ENCODE data around the gene NUAK2.

Gene NUAK2

DNA sequence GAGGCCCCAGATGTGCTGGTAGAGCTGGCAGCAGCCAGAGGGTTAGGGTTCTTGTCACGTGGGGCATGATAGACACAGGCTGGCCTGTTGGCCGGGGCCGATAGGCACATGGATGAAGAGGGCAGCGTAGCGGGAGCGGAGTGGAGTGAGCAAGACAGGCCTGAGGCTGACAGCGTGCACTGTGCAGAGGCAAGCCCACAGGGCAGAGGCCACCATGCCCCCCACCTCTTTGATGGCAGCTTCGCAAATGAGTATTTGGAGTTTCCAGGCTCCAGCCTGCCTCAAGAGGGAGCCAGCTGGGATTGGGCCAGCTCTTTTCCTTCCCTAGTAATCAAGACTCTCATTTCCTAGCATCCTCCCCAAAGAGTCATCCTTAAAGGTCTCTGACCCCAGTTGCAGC is 50.3 kb downstream of the NUAK2 start:
- DNase-seq: peak in 2 of 3 donors; percentile 41 to 58

DNA sequence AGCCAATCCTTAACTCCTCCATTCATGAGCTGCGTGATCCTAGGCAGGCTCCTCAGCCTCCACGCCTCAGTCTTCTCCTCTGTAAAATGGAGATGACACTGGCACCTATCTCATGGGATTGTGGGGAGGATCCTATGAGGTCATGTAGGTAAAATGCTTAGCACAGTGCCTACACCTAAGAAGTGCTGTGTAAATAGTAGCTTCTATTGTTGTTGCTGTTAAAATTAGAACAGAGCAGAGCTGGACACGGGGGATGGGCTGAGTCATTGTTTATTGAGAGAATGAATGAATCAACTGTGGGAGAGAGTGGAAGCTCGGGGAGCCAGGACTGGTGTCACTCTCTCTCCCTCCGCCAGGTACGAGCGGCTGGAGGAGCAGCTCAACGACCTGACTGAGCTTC is 50.8 kb downstream of the NUAK2 start:
- DNase-seq: no peak

DNA sequence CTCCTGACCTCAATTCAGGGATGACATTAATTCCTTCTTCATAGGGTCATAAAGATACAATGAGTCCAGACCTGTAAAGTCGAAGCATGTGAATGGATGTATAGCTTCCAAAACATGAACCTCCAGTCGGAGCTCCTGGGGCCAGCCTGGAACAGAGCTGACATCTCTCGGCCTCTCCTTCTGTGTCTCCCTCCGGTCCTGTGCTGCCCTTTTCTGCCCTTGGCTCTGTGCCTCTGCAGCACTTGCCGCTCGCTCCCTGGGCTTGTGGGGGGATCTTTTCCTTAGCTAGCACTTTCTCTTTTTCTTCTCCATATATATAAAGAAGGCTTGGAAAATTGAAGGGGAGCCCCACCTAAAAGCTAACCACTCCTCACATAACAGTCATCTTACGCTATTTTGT is 51.3 kb downstream of the NUAK2 start:
- DNase-seq: no peak

DNA sequence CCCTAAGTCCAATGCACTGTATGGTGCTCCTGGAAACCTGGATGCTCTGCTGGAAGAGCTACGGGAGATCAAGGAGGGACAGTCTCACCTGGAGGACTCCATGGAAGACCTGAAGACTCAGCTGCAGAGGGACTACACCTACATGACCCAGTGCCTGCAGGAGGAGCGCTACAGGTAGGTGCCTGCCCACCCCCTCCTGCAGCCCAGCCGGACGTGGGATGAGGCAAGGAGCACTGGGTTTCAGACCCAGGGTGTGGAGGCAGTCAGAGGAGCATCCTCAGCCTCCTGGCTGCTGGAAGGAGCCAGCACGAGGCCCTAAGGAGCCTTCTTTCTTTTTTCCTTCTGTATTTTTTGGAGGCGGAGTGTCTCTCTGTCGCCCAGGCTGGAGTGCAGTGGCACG is 51.8 kb downstream of the NUAK2 start:
- no peak for DNase-seq

DNA sequence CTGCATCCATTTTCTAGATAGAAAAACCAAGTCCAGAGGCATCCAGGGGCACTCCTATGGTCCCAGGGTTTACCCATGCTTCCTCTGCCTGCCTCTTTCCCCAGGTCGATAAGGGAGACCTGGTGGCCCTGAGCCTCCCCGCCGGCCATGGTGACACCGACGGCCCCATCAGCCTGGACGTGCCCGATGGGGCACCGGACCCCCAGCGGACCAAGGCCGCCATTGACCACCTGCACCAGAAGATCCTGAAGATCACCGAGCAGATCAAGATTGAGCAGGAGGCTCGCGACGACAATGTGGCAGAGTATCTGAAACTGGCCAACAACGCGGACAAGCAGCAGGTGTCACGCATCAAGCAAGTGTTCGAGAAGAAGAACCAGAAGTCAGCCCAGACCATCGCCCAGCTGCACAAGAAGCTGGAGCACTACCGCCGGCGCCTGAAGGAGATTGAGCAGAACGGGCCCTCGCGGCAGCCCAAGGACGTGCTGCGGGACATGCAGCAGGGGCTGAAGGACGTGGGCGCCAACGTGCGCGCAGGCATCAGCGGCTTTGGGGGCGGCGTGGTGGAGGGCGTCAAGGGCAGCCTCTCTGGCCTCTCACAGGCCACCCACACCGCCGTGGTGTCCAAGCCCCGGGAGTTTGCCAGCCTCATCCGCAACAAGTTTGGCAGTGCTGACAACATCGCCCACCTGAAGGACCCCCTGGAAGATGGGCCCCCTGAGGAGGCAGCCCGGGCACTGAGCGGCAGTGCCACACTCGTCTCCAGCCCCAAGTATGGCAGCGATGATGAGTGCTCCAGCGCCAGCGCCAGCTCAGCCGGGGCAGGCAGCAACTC is 52.5 kb downstream of the NUAK2 start:
- DNase-seq: no peak

DNA sequence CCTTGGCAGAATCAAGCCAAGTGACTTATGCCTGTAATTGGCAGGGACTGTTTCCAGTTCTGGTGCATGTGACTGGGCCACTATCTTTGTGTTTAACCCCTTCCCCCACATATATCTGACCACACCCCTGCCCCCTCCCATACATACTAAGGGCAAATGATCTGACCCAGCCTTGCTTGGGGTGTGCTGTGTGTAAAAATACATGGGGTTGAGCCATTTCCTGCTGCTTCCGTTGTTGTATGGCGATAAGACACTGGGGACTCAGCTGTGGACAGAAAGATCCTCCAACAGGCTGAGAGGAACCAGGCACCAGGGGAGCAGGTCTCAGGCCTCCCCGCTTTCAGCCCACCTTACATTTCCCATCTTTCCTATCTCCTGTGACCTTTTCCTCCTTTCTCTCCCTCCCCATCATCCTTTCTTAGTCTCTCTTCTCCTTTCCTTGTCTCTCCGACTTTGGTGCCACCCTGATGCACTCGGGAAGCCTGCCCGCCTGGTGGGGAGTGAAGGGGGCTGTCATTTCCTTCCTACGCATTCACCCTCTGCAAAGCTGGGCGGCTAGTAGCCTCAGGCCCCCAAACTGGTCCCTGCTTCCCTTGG is 54.1 kb downstream of the NUAK2 start:
- no peak for DNase-seq

DNA sequence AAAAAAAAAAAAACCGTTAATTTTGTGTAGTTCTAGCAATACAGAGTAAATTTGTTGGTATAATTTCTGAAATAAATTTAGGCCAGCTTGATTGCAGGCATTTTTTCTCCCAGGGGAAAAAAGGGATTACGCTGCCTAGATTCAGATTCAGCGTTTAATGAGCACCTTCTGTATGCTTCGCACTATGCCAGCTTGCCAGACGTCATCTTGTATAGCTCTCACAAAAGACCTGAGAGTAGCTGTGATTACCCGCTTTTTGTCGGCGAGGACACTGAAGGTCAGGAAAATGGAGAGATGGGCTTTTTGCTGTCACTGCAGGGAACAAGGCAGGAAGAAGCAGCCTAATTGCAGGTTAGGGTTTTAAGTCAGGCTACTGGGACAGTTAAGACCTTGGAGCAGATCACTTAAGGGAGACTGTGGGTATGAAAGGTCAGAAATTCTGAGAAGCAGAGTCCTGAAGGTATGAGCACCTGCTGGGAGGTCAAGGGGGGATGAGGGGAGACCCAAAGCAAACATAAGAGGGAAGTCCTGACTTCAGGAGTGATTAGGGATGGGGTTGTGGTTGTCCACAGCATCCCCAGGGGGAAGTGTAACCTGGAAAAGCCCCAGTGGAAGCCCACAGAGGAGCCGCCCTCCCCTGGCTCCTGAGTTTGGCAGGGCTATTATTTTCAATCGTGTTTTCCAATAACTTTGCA is 54.8 kb downstream of the NUAK2 start:
- DNase-seq: no peak

DNA sequence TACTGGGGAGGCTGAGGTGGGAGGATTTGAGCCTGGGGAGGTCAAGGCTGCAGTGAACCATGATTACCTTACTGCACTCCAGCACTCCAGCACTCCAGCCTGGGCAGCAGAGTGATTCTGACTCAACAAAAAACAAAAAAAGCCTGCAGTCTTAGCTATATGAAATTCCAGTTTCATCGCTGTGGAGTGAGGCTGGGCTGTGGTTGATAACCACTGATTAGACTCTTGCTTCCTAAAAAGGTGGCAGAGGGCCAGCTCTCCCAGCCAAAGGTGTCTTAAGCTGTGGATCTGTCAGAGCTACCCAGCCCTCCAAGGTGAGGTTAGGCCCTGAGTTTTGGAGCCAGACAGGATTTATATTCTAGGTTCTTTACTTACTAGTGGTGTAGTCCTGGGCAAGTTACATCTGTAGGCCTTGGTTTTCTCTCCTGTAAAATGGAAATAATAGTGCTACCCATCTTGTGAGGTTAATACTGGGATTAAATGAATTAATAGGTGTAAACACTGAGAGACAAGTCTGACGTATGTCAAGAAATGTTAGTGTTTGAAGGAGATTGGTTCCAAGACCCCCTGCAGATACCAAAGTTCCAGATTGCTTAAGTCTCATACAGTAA is 57.9 kb downstream of the NUAK2 start:
- no peak for DNase-seq

DNA sequence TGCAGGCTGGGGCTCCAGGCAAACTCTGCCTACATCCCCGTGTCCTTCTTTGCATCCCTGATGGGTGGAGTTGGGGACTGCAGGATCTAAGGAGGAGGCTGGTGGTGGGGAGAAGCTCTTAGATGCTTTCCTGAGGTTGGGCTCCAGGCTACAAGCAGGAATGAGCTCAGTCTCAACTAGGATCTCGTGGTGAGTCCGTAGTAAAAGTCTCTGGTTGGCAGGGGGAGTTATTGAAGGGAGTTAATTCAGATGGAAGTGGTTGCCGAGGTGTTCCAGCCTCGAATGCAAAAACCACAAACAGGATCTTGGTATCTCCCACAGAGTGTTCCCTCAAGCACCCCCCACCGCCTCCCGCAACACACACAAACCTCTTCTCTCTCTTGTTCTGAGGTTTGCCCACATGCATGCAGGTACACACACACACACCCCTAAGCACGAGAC is 58.8 kb downstream of the NUAK2 start:
- DNase-seq: no peak

DNA sequence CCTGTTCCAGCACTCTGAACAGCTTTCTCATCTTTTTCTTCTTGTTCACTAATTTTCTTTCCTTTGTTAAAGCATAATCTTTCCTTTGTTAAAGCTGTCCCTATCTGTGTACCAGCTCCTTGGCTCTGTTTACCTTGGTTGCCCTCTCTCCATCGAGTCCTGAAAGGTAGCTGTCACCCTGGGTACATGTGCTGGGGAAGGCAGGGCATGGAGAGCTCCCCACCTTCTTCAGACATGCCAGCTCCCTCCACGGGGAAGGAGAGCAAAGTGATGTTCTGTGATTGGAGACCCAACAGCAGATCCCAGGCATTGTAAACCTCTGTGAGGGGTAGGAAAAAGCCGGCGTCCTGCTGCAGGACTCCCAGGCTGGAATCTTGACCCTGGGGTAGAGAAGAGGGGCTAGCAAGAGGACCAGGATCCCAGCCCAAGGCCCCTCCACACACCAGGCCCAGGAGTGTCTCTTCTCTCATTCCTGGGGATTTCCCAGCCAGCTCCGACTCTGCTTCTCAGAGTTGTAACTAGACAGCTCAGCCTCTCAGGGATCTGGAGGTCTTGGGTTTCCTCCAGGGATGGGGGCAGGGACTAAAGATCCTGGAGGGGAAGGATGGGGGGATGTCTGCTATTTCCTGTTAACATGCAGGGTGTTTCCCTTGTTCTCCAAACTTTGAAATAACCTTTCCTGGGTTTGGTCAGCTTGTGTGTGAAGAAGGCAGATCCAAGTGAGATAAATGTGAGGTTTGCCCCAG is 59.4 kb downstream of the NUAK2 start:
- DNase-seq: peak; percentile 42 to 66 (median 47)

DNA sequence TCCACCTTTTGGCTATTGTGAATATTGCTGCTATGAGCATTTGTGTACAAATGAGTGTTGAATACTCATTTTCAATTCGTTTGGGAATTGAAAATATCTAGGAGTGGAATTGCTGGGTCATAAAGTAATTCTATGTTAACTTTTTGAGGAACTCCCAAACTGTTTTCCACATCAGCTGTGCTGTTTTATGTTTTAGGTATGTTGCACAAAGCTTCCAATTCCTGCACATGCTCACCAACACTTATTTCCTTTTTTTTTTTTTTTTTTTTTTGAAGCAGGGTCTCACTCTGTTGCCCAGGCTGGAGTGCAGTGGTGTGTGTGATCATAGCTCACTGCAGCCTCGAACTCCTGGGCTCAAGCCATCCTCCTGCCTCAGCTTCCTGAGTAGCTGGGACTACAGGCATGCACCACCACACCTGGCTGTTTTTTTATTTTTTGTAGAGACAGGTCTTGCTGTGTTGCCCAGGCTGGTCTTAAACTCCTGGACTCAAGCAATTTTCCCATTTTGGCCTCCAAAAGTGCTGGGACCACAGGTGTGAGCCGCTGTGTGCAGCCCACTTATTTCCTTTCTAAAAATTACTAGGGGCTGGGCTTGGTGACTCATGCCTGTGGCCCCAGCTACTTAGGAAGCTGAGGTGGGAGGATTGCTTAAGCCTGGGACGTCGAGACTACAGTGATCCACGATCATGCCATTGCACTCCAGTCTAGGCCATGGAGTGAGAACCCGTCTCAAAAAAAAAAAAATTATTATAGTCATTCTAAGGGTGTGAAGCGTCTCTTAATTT is 60.4 kb downstream of the NUAK2 start:
- peak; percentile 83 to 84 (median 84) for DNase-seq

DNA sequence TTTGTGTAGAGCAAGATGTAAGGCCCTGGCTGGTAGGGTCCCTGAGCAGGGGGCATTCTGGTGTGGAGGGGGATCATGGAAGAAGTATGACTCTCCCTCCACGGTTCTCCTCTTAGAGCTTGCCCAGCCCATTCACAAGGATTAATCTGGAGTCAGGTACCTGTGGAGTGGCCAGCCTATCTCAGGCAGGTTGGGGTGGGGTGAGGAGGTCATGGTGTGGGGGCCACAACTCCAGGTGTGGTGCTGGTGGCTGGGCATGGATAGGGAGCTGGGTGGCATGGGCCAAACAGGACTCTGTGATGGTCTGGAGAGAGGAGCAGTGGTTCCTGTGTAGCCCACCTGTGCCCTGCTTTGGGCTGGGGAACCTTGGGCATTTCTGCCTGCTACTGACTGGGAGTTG is 61.5 kb downstream of the NUAK2 start:
- no peak for DNase-seq

DNA sequence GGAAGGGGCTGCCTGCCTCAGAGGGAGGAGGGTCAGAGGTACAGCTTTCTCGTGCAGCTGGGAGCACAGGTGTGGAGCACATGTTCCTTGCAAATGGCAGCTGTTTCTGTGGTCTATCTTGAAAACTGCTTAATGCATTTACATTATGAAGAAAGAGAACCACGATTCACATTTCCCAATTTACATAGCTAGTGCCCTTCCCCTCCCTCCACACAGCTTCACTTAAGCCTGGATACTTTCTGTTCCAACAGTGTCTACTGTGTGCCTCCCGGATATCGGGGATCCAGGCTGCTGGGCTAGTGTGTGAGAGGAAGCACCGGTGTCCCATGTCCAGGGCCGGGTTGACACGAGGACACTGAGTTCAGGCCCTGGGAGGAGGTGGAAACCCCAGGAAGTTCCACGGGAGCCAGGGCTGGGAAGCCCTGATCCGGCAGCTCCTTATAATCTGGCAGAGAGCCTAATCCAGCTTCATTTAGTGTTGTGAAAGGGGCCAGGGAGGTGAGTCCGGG is 62.2 kb downstream of the NUAK2 start:
- peak; percentile 34 to 63 (median 40) for DNase-seq

DNA sequence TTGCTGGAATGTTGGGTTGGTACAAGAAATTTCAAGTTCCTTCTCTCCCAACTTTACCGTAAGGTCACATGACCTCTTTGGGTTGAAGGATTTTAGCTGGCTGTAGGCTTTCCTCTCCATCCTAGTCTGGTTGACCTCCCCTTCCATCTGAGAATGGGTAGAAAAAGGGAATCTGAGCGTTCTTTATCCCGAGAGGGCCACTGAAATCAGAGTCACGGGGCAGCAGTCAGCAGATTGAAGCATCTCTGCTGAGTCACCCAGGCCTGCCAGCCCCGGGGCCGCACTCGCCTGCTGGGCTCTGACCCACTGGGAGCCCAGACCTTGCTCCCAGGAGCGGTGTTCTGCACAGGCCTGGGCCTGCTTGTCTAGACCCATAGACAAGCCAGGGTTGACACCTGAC is 62.8 kb downstream of the NUAK2 start:
- peak; percentile 73 to 86 (median 80) for DNase-seq

DNA sequence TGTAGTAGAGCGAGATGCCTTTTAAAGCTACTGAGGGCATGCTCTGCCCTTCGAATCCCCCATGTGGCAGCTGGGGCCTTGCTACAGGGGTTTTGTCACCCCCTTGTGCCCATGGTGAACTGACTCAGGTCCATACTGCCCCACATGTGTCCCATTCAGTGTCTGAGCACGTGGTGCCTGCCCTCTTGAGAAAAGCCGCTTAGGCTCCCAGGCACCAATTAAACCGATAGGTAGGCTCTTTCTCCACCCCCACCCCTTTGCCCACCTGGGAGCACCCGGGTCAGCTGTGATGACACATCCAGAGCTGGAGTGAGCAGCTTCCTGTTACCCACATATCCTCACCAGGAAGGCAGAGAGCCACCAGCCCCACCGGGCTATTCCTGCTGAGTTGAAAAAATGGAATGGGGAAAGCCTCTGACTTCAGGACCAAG is 63.3 kb downstream of the NUAK2 start:
- DNase-seq: peak in 2 of 3 donors; percentile 31 to 43

DNA sequence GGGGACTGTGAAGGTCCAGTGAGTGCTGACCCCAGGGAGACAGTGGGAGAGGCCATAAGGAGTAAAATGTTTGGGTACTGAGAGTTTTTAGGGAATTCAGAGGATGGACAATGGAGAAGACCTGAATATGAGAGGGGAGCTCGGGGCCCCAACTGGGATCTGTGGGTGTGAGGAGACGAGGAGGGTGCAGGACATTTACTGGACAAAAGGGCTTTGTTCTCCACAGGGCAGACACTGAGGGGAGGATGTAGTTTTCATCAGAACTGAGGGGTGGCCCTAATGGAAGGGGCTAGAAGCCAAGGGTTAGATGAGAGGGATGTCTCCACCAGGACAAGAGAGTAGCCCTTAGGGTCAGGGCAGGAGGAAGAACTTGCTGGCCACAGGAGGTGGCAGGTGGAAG is 63.8 kb downstream of the NUAK2 start:
- DNase-seq: no peak

DNA sequence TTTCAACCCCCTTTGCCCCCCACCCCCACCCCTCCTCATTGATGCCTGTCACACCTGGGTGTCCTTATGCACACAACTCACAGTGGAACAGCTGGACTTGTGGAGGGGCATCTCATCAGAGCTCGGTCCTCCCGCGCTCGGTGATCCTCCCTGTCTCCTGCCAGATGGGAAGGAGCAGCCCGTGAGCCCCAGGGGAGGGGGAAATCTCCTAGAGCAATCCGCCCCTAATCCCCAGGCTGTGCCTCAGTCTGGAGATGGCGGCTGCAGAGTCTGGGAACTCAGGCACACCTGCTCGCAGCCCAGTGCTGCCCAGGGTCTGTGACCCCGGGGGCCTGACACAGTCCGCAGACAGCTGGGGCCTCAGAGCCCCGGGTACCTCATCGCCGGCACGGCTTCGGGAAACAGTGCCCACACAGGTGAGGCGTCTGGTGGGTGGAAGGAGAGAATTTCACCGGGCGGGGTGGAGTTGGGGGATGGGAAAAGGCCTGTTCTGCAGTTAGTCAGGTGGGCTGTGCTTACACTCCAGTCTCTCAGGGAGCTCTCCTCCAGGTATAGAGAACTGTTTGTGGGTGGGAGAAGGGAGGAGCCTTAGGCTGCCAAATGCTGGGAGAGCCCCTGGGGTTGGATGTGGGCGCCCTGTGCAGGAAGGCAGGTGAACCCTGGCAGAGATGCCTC is 64.5 kb downstream of the NUAK2 start:
- DNase-seq: no peak

DNA sequence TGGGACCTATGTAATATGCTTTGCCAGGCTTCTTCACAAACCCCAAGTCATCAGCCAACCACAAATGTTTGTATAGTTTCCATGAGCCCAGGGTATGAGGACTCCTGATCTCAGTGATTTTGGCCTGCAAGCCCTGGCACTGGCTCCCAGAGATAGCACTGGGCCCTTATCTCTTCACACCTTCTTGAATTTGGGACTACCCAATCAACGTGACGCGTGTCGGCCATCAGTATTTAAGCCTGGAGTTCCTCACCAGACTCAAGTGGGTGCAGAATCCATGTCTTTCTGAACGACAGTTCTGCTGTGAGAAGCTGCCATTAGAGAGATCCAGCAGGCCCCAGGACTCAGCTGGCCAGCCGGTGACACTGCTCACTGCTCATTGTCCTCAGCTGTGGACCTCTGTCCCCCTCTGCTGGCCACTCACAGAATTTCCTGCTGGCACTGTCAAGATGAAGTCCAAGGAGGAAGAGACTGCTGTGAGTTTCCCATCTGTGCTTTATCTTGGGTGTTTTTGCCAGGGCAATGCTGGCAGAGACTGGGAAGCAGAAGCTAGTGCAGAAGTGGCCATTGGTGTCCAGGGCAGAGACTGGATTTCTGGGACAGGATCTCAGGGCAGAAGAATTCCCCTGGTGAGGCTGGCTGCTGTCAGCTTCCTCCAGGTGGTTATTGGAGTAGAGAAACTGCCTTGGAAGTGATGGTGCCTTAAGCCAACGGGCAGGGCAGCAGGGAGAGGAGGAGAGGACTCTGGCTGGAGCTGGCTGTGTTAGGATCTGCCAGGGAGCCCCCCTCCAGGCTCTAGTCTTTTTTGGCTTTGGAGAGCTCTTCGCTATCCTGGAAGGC is 65.4 kb downstream of the NUAK2 start:
- peak; percentile 92 to 96 (median 93) for DNase-seq

Measured in suppressor macrophage treated with lipopolysaccharide for 1 hour (primary cell).